ENCODE measurements around the gene GSTO2. TPM values are rescaled to one million over a fixed set of nuclear protein-coding genes. Genes with fewer than 3 reads are reported as not detected.
A peak's percentile ranks its signal among the peaks of the same experiment; 100 is the strongest.

Gene GSTO2
- total and polyA plus RNA-seq, 8 donors = 9.5 to 33.6 (median 29.1) TPM

DNA sequence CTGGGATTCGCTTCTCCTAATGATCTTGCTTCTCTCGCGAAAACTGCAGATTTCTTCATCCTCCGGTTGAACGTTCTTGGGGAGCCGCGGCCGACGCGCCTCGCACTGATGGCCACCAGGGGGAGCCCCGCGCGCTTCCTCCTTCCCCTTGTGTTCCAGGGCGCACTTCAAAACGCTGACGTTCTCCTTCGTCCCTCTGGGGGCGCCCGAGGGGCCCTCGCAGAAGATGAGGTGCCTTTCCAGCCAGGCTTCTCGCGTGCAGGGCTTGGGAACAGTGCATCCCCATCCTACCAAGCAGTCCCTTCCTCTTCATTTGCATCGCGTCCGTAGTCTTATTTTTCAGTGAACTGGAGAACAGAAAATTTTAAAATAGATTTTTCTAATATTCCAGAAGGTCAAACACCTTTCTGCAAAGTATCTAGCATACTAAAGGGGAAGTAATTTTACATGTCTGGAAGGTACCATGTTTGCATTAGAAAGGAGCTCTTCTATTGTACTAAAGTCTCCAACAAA lies 22.5 kb downstream of the GSTO2 start:
- H3K4me1 ChIP-seq = peaks cover 0 to 20% of the 10 kb centered on the region in 2 donors
- ATAC-seq = peak; percentile 100
- intact Hi-C loops (cut with DNase I) = no loop called here
- peak; percentile 85 to 98 (median 92) for DNase-seq
- H3K27ac ChIP-seq = no peak overlapping the region
- TF ChIP-seq, protein P1, sequence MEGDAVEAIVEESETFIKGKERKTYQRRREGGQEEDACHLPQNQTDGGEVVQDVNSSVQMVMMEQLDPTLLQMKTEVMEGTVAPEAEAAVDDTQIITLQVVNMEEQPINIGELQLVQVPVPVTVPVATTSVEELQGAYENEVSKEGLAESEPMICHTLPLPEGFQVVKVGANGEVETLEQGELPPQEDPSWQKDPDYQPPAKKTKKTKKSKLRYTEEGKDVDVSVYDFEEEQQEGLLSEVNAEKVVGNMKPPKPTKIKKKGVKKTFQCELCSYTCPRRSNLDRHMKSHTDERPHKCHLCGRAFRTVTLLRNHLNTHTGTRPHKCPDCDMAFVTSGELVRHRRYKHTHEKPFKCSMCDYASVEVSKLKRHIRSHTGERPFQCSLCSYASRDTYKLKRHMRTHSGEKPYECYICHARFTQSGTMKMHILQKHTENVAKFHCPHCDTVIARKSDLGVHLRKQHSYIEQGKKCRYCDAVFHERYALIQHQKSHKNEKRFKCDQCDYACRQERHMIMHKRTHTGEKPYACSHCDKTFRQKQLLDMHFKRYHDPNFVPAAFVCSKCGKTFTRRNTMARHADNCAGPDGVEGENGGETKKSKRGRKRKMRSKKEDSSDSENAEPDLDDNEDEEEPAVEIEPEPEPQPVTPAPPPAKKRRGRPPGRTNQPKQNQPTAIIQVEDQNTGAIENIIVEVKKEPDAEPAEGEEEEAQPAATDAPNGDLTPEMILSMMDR (IDR thresholded peaks at IDR 0.05) = peak; percentile 100
- no peak overlapping the region for H3K4me3 ChIP-seq
- no peaks in the 10 kb centered on the region for H3K27me3 ChIP-seq
- no peaks in the 10 kb centered on the region for H3K9me3 ChIP-seq
- H3K36me3 ChIP-seq = no peaks in the 10 kb centered on the region

DNA sequence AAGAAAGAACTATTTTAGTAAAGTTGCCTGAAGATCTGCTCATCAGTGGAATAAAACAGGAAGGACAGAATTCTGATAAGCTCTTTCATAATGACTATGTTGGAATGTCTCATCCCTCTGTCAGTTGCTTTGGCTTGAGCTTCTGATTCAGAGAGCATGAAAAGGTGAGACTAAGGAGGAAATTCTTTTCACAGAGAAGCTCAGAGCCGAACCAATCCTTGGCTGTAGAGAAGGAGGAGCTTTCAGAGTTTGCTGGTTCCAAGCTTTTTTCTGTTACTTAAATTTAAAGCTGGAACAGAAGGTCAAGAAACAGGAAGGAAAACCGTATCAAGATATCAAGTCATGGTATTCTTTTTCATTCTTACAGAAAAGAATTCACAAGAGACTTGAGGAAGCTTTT lies 24.0 kb downstream of the GSTO2 start:
- Histone ChIP-seq H3K27me3 (no peaks in the 10 kb centered on the region), H3K4me3 (no peak overlapping the region), H3K4me1 (peaks cover 0 to 20% of the 10 kb centered on the region in 2 donors), H3K36me3 (no peaks in the 10 kb centered on the region), H3K27ac (no peak overlapping the region), H3K9me3 (no peaks in the 10 kb centered on the region)
- TF ChIP-seq, protein P1 (IDR thresholded peaks at IDR 0.05) = no peak
- DNase-seq (no peak), ATAC-seq (no peak)
- intact Hi-C loops (cut with DNase I) = no loop called here

DNA sequence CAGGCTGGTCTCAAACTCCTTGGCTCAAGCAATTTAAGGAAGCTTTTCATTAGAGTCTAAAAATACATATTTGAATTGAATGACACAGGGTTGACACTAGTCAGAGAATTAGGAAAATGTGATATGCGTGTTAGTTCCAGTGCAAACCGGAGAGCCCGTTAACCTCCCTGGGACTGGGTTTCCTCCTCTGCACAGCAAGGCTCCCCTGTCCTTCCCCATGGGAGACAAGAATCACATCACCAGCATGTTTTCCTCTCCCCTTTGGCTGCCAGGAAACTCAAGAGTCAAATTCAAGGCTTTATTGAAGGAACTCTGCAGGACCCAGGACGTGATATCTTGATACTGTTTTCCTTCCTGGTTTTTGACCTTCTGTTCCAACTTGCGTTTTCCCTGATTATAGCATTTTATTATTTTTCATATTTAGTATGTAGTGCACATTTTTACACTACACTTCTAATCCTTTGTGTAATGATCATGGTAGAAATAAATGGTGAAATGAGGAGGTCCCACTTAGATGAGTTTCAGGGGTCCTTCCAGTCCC lies 24.9 kb downstream of the GSTO2 start:
- H3K36me3 ChIP-seq = no peaks in the 10 kb centered on the region
- no peak overlapping the region for H3K4me3 ChIP-seq
- no peak for DNase-seq
- intact Hi-C loops (cut with DNase I) = no loop called here
- no peak for ATAC-seq
- no peaks in the 10 kb centered on the region for H3K27me3 ChIP-seq
- TF ChIP-seq, protein P1 (IDR thresholded peaks at IDR 0.05) = no peak
- H3K9me3 ChIP-seq = no peaks in the 10 kb centered on the region
- peaks cover 0 to 20% of the 10 kb centered on the region in 2 donors for H3K4me1 ChIP-seq
- no peak overlapping the region for H3K27ac ChIP-seq

DNA sequence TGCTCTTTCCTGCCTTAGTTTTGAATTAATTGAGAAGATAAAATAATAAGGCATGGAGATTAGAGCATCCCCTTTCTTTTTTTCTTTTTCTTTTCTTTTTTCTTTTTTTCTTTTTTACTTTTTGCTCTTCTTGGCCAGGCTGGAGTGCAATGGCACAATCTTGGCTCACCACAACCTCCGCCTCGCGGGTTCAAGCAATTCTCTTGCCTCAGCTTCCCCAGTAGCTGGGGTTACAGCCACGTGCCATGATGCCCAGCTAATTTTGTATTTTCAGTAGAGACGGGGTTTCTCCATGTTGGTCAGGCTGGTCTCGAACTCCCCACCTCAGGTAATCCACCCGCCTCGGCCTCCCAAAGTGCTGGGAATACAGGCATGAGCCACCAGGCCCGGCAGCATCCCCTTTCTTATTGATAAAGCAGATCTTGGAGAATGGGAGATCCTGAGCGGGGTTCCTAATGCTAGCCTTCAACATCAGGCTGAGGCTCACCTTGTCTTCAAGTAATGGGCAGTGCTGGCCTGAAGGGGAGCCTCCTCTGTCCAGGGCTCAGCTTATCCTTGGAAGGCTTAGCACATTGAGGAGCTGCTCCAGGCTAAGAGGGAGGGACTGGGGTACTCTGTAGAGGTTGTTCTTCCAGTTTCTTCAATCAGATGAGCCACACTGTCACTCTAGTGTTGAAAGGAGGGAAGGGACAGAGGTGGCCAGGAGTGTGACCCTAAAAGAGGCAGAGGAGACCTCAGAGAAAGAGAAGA lies 27.9 kb downstream of the GSTO2 start:
- ATAC-seq = no peak
- Histone ChIP-seq H3K27ac (no peak overlapping the region), H3K4me3 (no peak overlapping the region), H3K27me3 (no peaks in the 10 kb centered on the region), H3K4me1 (peaks cover 6 to 22% of the 10 kb centered on the region in 2 donors), H3K36me3 (no peaks in the 10 kb centered on the region), H3K9me3 (no peaks in the 10 kb centered on the region)
- no peak for DNase-seq
- intact Hi-C loops (cut with DNase I) = loop anchor here in 1 of 2 donors (5.0 kb wide), 1 partner anchor 55 kb away; the partner anchor contains the start of gene CFAP58
- TF ChIP-seq, protein P1 (IDR thresholded peaks at IDR 0.05) = no peak

Data from left lung (tissue), 10 donors.